ENCODE results near the gene TLE2.
"Not testable (repeated sequence)": the region's sequence is repeated elsewhere in the genome, so short reads cannot be mapped to it uniquely, and the experiment has no call there.

The TLE2 gene

GRCh38 chr19:3004522-3004921 lies 24.6 kb downstream of the TLE2 start:
- no peaks in the 10 kb centered on the region for H3K27me3 ChIP-seq (ENCODE audit: control insufficient read depth in 5 of 5, insufficient read depth in 4 of 5, low read length in 5 of 5)
- no peak overlapping the region for H3K27ac ChIP-seq (ENCODE audit: low read depth, low read length)
- H3K4me1 ChIP-seq (ENCODE audit: control insufficient read depth in 5 of 5, insufficient read depth in 5 of 5, low read length in 5 of 5): no peaks in the 10 kb centered on the region
- no peaks in the 10 kb centered on the region for H3K9me3 ChIP-seq (ENCODE audit: control insufficient read depth in 5 of 5, low read length in 5 of 5)
- no peak overlapping the region for H3K9ac ChIP-seq (ENCODE audit: low read length in 5 of 5)
- H3K4me3 ChIP-seq (ENCODE audit: low read depth in 1 of 5, low read length in 5 of 5): no peak overlapping the region
- H3K36me3 ChIP-seq (ENCODE audit: control insufficient read depth in 5 of 5, insufficient read depth in 5 of 5, low read length in 5 of 5): peaks cover 0 to 65% (median 37%) of the 10 kb centered on the region in 5 donors

- Histone ChIP-seq H3K9ac (ENCODE audit: low read length in 5 of 5) (no peak overlapping the region), H3K9me3 (ENCODE audit: control insufficient read depth in 5 of 5, low read length in 5 of 5) (no peaks in the 10 kb centered on the region), H3K27ac (ENCODE audit: low read depth, low read length) (no peak overlapping the region), H3K27me3 (ENCODE audit: control insufficient read depth in 5 of 5, insufficient read depth in 4 of 5, low read length in 5 of 5) (no peaks in the 10 kb centered on the region), H3K4me3 (ENCODE audit: low read depth in 1 of 5, low read length in 5 of 5) (no peak overlapping the region), H3K4me1 (ENCODE audit: control insufficient read depth in 5 of 5, insufficient read depth in 5 of 5, low read length in 5 of 5) (no peaks in the 10 kb centered on the region), H3K36me3 (ENCODE audit: control insufficient read depth in 5 of 5, insufficient read depth in 5 of 5, low read length in 5 of 5) (peaks cover 0 to 61% (median 31%) of the 10 kb centered on the region in 5 donors)
These were observed 26.0 kb downstream of the TLE2 start for GRCh38 chr19:3003046-3003445.

GRCh38 chr19:3001235-3001800 lies 27.8 kb downstream of the TLE2 start:
- peaks cover 0 to 55% (median 34%) of the 10 kb centered on the region in 5 donors for H3K36me3 ChIP-seq (ENCODE audit: control insufficient read depth in 5 of 5, insufficient read depth in 5 of 5, low read length in 5 of 5)

DNA sequence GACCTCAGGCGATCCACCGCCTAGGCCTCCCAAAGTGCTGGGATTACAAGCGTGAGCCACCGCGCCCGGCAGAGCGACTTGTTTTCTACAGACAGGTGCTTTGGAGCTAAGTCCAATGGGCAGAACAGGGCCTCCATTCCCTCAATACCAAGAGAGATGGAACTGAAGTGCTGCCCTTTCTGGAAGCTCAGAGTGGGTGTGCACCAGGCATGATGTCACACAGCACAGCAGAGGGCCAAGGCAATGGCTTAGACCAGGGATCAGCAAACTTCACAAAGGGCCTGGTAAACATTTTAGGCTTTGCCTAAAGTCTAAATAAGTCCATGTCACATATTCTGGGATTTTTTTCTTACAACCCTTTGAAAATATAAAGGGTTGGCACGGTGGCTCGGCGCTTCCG lies 30.4 kb downstream of the TLE2 start:
- H3K27ac ChIP-seq (ENCODE audit: low read depth, low read length): no peak overlapping the region
- no peak overlapping the region for H3K4me3 ChIP-seq (ENCODE audit: low read depth in 1 of 5, low read length in 5 of 5)
- no peak overlapping the region for H3K9ac ChIP-seq (ENCODE audit: low read length in 5 of 5)
- H3K4me1 ChIP-seq (ENCODE audit: control insufficient read depth in 5 of 5, insufficient read depth in 5 of 5, low read length in 5 of 5): no peaks in the 10 kb centered on the region
- H3K27me3 ChIP-seq (ENCODE audit: control insufficient read depth in 5 of 5, insufficient read depth in 4 of 5, low read length in 5 of 5): peaks cover 0 to 5% (median 0%) of the 10 kb centered on the region in 5 donors
- peaks cover 0 to 36% (median 16%) of the 10 kb centered on the region in 5 donors for H3K36me3 ChIP-seq (ENCODE audit: control insufficient read depth in 5 of 5, insufficient read depth in 5 of 5, low read length in 5 of 5)
- no peaks in the 10 kb centered on the region for H3K9me3 ChIP-seq (ENCODE audit: control insufficient read depth in 5 of 5, low read length in 5 of 5)

More at GRCh38 chr19:3001235-3001800, 27.8 kb downstream of the TLE2 start:
- Histone ChIP-seq H3K4me3 (ENCODE audit: low read depth in 1 of 5, low read length in 5 of 5) (no peak overlapping the region), H3K27me3 (ENCODE audit: control insufficient read depth in 5 of 5, insufficient read depth in 4 of 5, low read length in 5 of 5) (no peaks in the 10 kb centered on the region), H3K9ac (ENCODE audit: low read length in 5 of 5) (no peak overlapping the region), H3K4me1 (ENCODE audit: control insufficient read depth in 5 of 5, insufficient read depth in 5 of 5, low read length in 5 of 5) (no peaks in the 10 kb centered on the region), H3K27ac (ENCODE audit: low read depth, low read length) (no peak overlapping the region), H3K9me3 (ENCODE audit: control insufficient read depth in 5 of 5, low read length in 5 of 5) (no peaks in the 10 kb centered on the region)

GRCh38 chr19:2997720-2998119 lies 31.4 kb downstream of the TLE2 start:
- Histone ChIP-seq H3K27ac (ENCODE audit: low read depth, low read length) (no peak overlapping the region), H3K9me3 (ENCODE audit: control insufficient read depth in 5 of 5, low read length in 5 of 5) (no peaks in the 10 kb centered on the region), H3K4me1 (ENCODE audit: control insufficient read depth in 5 of 5, insufficient read depth in 5 of 5, low read length in 5 of 5) (no peaks in the 10 kb centered on the region), H3K27me3 (ENCODE audit: control insufficient read depth in 5 of 5, insufficient read depth in 4 of 5, low read length in 5 of 5) (peaks cover 0 to 5% (median 0%) of the 10 kb centered on the region in 5 donors), H3K9ac (ENCODE audit: low read length in 5 of 5) (no peak overlapping the region), H3K4me3 (ENCODE audit: low read depth in 1 of 5, low read length in 5 of 5) (no peak overlapping the region), H3K36me3 (ENCODE audit: control insufficient read depth in 5 of 5, insufficient read depth in 5 of 5, low read length in 5 of 5) (peaks cover 0 to 31% (median 14%) of the 10 kb centered on the region in 5 donors)

GRCh38 chr19:2994588-2995131 lies 34.4 kb downstream of the TLE2 start:
- no peak overlapping the region for H3K27ac ChIP-seq (ENCODE audit: low read depth, low read length)
- H3K27me3 ChIP-seq (ENCODE audit: control insufficient read depth in 5 of 5, insufficient read depth in 4 of 5, low read length in 5 of 5): peaks cover 0 to 5% (median 0%) of the 10 kb centered on the region in 5 donors
- no peak overlapping the region for H3K9ac ChIP-seq (ENCODE audit: low read length in 5 of 5)
- no peaks in the 10 kb centered on the region for H3K9me3 ChIP-seq (ENCODE audit: control insufficient read depth in 5 of 5, low read length in 5 of 5)
- H3K4me1 ChIP-seq (ENCODE audit: control insufficient read depth in 5 of 5, insufficient read depth in 5 of 5, low read length in 5 of 5): no peaks in the 10 kb centered on the region
- H3K36me3 ChIP-seq (ENCODE audit: control insufficient read depth in 5 of 5, insufficient read depth in 5 of 5, low read length in 5 of 5): peaks cover 0 to 16% (median 13%) of the 10 kb centered on the region in 5 donors
- H3K4me3 ChIP-seq (ENCODE audit: low read depth in 1 of 5, low read length in 5 of 5): no peak overlapping the region

DNA sequence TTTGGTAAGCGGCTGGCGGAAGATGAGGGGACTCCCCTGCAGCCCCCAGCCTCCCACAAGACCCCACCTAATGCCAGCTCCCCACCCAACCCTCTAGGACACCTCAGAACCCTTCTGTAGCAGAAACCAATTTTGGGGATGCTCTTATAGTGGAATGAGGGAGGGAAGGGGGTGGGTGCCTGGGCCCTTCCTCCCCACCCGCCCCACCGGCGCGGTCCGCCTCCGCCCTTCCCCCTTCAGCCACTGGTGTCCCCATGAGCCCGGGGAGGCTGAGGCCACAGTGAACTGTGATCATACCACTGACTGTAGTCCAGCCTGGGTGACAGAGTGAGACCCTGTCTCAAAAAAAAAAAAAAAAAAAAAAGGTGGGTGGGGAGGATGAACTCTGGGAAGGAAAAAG lies 35.5 kb downstream of the TLE2 start:
- Histone ChIP-seq H3K27me3 (ENCODE audit: control insufficient read depth in 5 of 5, insufficient read depth in 4 of 5, low read length in 5 of 5) (peaks cover 0 to 5% (median 0%) of the 10 kb centered on the region in 5 donors), H3K4me3 (ENCODE audit: low read depth in 1 of 5, low read length in 5 of 5) (no peak overlapping the region), H3K36me3 (ENCODE audit: control insufficient read depth in 5 of 5, insufficient read depth in 5 of 5, low read length in 5 of 5) (peaks cover 0 to 10% (median 9%) of the 10 kb centered on the region in 5 donors), H3K9ac (ENCODE audit: low read length in 5 of 5) (no peak overlapping the region), H3K27ac (ENCODE audit: low read depth, low read length) (no peak overlapping the region), H3K4me1 (ENCODE audit: control insufficient read depth in 5 of 5, insufficient read depth in 5 of 5, low read length in 5 of 5) (no peaks in the 10 kb centered on the region), H3K9me3 (ENCODE audit: control insufficient read depth in 5 of 5, low read length in 5 of 5) (no peaks in the 10 kb centered on the region)

DNA sequence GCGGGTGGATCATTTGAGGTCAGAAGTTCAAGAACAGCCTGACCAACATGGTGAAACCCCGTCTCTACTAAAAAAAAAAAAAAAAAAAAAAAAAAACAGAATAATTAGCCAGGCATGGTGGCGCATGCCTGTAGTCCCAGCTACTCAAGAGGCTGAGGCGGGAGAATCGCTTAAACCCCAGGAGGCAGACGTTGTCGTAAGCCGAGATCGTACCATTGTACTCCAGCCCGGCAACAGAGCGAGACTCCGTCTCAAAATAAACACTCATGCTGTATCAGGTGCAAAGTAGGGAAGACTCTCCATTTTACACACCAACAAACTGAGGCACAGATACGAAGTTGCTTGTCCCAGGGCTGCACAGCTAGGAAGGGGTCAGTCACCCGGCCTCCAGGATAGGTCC lies 36.1 kb downstream of the TLE2 start:
- no peak overlapping the region for H3K9ac ChIP-seq (ENCODE audit: low read length in 5 of 5)
- H3K4me3 ChIP-seq (ENCODE audit: low read depth in 1 of 5, low read length in 5 of 5): no peak overlapping the region
- H3K36me3 ChIP-seq (ENCODE audit: control insufficient read depth in 5 of 5, insufficient read depth in 5 of 5, low read length in 5 of 5): peaks cover 0 to 8% (median 7%) of the 10 kb centered on the region in 5 donors
- H3K27me3 ChIP-seq (ENCODE audit: control insufficient read depth in 5 of 5, insufficient read depth in 4 of 5, low read length in 5 of 5): peaks cover 0 to 5% (median 0%) of the 10 kb centered on the region in 5 donors
- no peaks in the 10 kb centered on the region for H3K4me1 ChIP-seq (ENCODE audit: control insufficient read depth in 5 of 5, insufficient read depth in 5 of 5, low read length in 5 of 5)
- no peak overlapping the region for H3K27ac ChIP-seq (ENCODE audit: low read depth, low read length)
- no peaks in the 10 kb centered on the region for H3K9me3 ChIP-seq (ENCODE audit: control insufficient read depth in 5 of 5, low read length in 5 of 5)

GRCh38 chr19:2992333-2992732 lies 36.7 kb downstream of the TLE2 start:
- H3K9ac ChIP-seq (ENCODE audit: low read length in 5 of 5); H3K9me3 ChIP-seq (ENCODE audit: control insufficient read depth in 5 of 5, low read length in 5 of 5); H3K36me3 ChIP-seq (ENCODE audit: control insufficient read depth in 5 of 5, insufficient read depth in 5 of 5, low read length in 5 of 5); H3K4me3 ChIP-seq (ENCODE audit: low read depth in 1 of 5, low read length in 5 of 5); H3K27me3 ChIP-seq (ENCODE audit: control insufficient read depth in 5 of 5, insufficient read depth in 4 of 5, low read length in 5 of 5); H3K27ac ChIP-seq (ENCODE audit: low read depth, low read length); H3K4me1 ChIP-seq (ENCODE audit: control insufficient read depth in 5 of 5, insufficient read depth in 5 of 5, low read length in 5 of 5): not testable (repeated sequence)

GRCh38 chr19:2989236-2989946 lies 39.7 kb downstream of the TLE2 start:
- H3K4me1 ChIP-seq (ENCODE audit: control insufficient read depth in 5 of 5, insufficient read depth in 5 of 5, low read length in 5 of 5): peaks cover 0 to 6% (median under 1%) of the 10 kb centered on the region in 5 donors
- H3K4me3 ChIP-seq (ENCODE audit: low read depth in 1 of 5, low read length in 5 of 5): no peak overlapping the region
- H3K9ac ChIP-seq (ENCODE audit: low read length in 5 of 5): no peak overlapping the region
- H3K27me3 ChIP-seq (ENCODE audit: control insufficient read depth in 5 of 5, insufficient read depth in 4 of 5, low read length in 5 of 5): peaks cover 0 to 3% (median 0%) of the 10 kb centered on the region in 5 donors
- H3K27ac ChIP-seq (ENCODE audit: low read depth, low read length): no peak overlapping the region
- no peaks in the 10 kb centered on the region for H3K36me3 ChIP-seq (ENCODE audit: control insufficient read depth in 5 of 5, insufficient read depth in 5 of 5, low read length in 5 of 5)
- no peaks in the 10 kb centered on the region for H3K9me3 ChIP-seq (ENCODE audit: control insufficient read depth in 5 of 5, low read length in 5 of 5)
